ENCODE measurements around the gene INTS6. TPM values are rescaled to one million over a fixed set of nuclear protein-coding genes. Genes with fewer than 3 reads are reported as not detected.

Gene INTS6
- total RNA-seq, 1 experiment from 2014 or later = 27.2 TPM

DNA sequence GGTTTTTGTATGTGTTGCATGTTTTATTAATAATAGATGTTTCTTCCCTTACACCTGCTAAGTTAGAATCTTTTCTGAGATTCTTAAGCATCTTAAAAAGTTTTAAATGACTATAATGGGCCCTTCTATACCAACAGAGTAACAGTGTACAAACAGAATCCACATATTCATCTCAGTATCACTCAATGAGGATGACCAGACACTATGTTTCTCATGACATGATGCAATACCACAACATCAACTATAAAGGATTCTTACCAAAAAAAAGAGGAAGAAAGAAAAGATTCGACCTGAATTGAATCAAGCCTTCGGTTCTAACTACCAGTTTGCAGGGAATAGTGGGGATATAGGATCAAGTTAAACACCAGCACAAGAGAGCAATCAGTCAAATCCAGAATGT is 56.5 kb downstream of the INTS6 start (continued):
- no peak for TF ChIP-seq AFF4 (CRISPR knock-in tag; IDR thresholded peaks at IDR 0.05; ENCODE audit: borderline replicate concordance)

DNA sequence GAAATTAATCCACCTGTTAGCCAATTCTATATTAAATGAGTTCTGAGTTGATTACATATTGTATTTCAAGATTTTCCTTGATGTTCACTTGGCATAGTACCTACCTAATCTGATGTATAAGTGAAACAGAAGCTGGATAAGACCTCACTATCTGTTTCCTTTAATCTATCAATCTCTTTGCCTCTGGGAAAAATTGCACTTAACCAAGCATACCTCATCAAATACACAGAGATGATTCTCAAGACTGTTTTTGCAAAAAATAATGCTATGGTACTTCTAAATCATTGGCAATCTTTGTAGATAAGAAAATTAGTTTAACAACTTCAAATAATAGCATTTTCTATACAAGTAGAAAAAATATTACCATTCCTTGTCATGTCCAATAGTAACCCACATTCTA is 58.1 kb downstream of the INTS6 start:
- ChIA-PET CTCF (no interaction called here), POLR2A (no interaction called here)
- H3K4me3 Mint-ChIP-seq = no peak overlapping the region
- no peaks in the 10 kb centered on the region for H3K36me3 Mint-ChIP-seq
- DNase-seq (ENCODE audit: low spot score) (no peak), ATAC-seq (no peak)
- no peaks in the 10 kb centered on the region for H3K9me3 Mint-ChIP-seq
- no peak for TF ChIP-seq NFYB (CRISPR knock-in tag; conservative IDR thresholded peaks at IDR 0.05; ENCODE audit: low read depth)
- TF ChIP-seq, protein P1, sequence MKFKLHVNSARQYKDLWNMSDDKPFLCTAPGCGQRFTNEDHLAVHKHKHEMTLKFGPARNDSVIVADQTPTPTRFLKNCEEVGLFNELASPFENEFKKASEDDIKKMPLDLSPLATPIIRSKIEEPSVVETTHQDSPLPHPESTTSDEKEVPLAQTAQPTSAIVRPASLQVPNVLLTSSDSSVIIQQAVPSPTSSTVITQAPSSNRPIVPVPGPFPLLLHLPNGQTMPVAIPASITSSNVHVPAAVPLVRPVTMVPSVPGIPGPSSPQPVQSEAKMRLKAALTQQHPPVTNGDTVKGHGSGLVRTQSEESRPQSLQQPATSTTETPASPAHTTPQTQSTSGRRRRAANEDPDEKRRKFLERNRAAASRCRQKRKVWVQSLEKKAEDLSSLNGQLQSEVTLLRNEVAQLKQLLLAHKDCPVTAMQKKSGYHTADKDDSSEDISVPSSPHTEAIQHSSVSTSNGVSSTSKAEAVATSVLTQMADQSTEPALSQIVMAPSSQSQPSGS (CRISPR knock-in tag; IDR thresholded peaks at IDR 0.05; ENCODE audit: borderline replicate concordance, low read depth) = no peak
- no peak for TF ChIP-seq RELA (CRISPR knock-in tag; IDR thresholded peaks at IDR 0.05; ENCODE audit: borderline replicate concordance)
- no peak for TF ChIP-seq ZNF219 (CRISPR knock-in tag; IDR thresholded peaks at IDR 0.05; ENCODE audit: borderline replicate concordance)
- no peak overlapping the region for H3K27ac Mint-ChIP-seq
- H3K4me1 Mint-ChIP-seq = peaks cover 26% of the 10 kb centered on the region
- H3K27me3 Mint-ChIP-seq (ENCODE audit: low read depth) = no peaks in the 10 kb centered on the region

DNA sequence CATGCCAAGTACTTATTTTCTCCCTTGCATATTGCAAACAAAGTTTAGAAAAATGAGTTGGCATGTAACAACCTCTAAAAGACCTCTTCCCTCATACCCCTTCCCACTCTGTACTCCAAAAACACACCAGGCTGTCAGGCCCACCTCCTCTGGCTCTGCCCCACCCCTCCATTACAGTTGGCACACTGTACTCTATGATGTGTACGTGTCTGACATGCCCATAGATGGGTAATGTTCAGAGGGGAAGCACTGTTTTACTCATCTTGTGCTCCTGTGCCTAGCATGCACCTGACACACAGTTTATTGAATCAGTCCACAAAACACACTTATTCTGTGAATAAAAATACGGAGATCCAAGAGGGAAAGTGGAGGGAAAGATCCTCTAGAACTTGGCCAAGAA is 67.7 kb downstream of the INTS6 start:
- DNase-seq (ENCODE audit: low spot score) (no peak), ATAC-seq (no peak)
- no peaks in the 10 kb centered on the region for H3K9me3 Mint-ChIP-seq
- no peak for TF ChIP-seq NFE2L1 (CRISPR knock-in tag; IDR thresholded peaks at IDR 0.05)
- no peak for TF ChIP-seq ZNF512 (CRISPR knock-in tag; IDR thresholded peaks at IDR 0.05; ENCODE audit: borderline replicate concordance)
- no peak for TF ChIP-seq GRHL2 (CRISPR knock-in tag; IDR thresholded peaks at IDR 0.05; ENCODE audit: insufficient replicate concordance, severe bottlenecking)
- no peak for TF ChIP-seq MYBL2 (CRISPR knock-in tag; IDR thresholded peaks at IDR 0.05)
- H3K4me3 Mint-ChIP-seq = no peak overlapping the region
- no peak overlapping the region for H3K27ac Mint-ChIP-seq
- POLR2A ChIA-PET = no interaction called here
- peaks cover 15% of the 10 kb centered on the region for H3K36me3 Mint-ChIP-seq
- no peaks in the 10 kb centered on the region for H3K27me3 Mint-ChIP-seq (ENCODE audit: low read depth)
- CTCF ChIA-PET = no interaction called here
- no peaks in the 10 kb centered on the region for H3K4me1 Mint-ChIP-seq

- H3K4me1 Mint-ChIP-seq = no peaks in the 10 kb centered on the region
- DNase-seq (ENCODE audit: low spot score) = no peak
- H3K4me3 Mint-ChIP-seq = no peak overlapping the region
- CTCF ChIA-PET = interaction anchor here (1.3 kb wide), 1 partner anchor 94 kb away, joined by 5 read pairs; no protein-coding TSS in a partner anchor
- no peaks in the 10 kb centered on the region for H3K9me3 Mint-ChIP-seq
- no peak for TF ChIP-seq GRHL2 (CRISPR knock-in tag; IDR thresholded peaks at IDR 0.05; ENCODE audit: insufficient replicate concordance, severe bottlenecking)
- no peak overlapping the region for H3K27ac Mint-ChIP-seq
- H3K27me3 Mint-ChIP-seq (ENCODE audit: low read depth) = no peaks in the 10 kb centered on the region
- peaks cover 34% of the 10 kb centered on the region for H3K36me3 Mint-ChIP-seq
- ATAC-seq = no peak
- POLR2A ChIA-PET = no interaction called here
These were observed 72.6 kb downstream of the INTS6 start for GRCh38 chr13:51380269-51380668.

DNA sequence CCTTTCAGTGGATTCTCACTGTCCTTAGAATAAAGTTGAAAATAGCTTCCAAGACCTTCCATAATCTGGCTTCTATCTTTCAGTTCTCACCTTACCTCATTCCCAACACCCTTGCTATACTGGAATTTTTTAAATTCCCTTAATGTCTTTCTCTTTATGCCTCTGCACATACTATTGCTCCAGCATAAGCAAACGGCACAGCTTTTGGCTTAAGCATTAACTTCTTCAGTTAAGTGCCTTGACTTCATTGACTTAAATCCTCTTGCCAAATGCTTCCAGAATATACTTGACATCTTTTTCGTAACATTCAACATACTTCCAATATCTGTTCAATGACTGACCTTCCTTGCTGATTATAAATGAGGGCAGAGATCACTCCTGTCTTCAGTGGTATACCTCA is 79.4 kb downstream of the INTS6 start:
- Mint-ChIP-seq H3K36me3 (peaks cover 36% of the 10 kb centered on the region), H3K9me3 (no peaks in the 10 kb centered on the region), H3K4me3 (no peak overlapping the region), H3K27me3 (ENCODE audit: low read depth) (no peaks in the 10 kb centered on the region), H3K27ac (no peak overlapping the region), H3K4me1 (no peaks in the 10 kb centered on the region)
- ChIA-PET POLR2A (no interaction called here), CTCF (no interaction called here)
- no peak for DNase-seq (ENCODE audit: low spot score)
- ATAC-seq = no peak
- no peak for TF ChIP-seq JAZF1 (CRISPR knock-in tag; IDR thresholded peaks at IDR 0.05)
- TF ChIP-seq, protein P2, sequence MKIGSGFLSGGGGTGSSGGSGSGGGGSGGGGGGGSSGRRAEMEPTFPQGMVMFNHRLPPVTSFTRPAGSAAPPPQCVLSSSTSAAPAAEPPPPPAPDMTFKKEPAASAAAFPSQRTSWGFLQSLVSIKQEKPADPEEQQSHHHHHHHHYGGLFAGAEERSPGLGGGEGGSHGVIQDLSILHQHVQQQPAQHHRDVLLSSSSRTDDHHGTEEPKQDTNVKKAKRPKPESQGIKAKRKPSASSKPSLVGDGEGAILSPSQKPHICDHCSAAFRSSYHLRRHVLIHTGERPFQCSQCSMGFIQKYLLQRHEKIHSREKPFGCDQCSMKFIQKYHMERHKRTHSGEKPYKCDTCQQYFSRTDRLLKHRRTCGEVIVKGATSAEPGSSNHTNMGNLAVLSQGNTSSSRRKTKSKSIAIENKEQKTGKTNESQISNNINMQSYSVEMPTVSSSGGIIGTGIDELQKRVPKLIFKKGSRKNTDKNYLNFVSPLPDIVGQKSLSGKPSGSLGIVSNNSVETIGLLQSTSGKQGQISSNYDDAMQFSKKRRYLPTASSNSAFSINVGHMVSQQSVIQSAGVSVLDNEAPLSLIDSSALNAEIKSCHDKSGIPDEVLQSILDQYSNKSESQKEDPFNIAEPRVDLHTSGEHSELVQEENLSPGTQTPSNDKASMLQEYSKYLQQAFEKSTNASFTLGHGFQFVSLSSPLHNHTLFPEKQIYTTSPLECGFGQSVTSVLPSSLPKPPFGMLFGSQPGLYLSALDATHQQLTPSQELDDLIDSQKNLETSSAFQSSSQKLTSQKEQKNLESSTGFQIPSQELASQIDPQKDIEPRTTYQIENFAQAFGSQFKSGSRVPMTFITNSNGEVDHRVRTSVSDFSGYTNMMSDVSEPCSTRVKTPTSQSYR (CRISPR knock-in tag; IDR thresholded peaks at IDR 0.05) = no peak
- TF ChIP-seq PRRX2 (CRISPR knock-in tag; IDR thresholded peaks at IDR 0.05) = no peak
- TF ChIP-seq ZSCAN18 (CRISPR knock-in tag; IDR thresholded peaks at IDR 0.05) = no peak
